ENCODE measurements around the gene DUSP18. TPM values are rescaled to one million over a fixed set of nuclear protein-coding genes. Genes with fewer than 3 reads are reported as not detected.
"Not testable (repeated sequence)": the region's sequence is repeated elsewhere in the genome, so short reads cannot be mapped to it uniquely, and the experiment has no call there.

Gene DUSP18
- total and polyA plus RNA-seq, 2 of the 13 experiments (the other 11 are each of a cell fraction or from before 2014, with no cell fraction given): 1.4 to 2.3 TPM

DNA sequence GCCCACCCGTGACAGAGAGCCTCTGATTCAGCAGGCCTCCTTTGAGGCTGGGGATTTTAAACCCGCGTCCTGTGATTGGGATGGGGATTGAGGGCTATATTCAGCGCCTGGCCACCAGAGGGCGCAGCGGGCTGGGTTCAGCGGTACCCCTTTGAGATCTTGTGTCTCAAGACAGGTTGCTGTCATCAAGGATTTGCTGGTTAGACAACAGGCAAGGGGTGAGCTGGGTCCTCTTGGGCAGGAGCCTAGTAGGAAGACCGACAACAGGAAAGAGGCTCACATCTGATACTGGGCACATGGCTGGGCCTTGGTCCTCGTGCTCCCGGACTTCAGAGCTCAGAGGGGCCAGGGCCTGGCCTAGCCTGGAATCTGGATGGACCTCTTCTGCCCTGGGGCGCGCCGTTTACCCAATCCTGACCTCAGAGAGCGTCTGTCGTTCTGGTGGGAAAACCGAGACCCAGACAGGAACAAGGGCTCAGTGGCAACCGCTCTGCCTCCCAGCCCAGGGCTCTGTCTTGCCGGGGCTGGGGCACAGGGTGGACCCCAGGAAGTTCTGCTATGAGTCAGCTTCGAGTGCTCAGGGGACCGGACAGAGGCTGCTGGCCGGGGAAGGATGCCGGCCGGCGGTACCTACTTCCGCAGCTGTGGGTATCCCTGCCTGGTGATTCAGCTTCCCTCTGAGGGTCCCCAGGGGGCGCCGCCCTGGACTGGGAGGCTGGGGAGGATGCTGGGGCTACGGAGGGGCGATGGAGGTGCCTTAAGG is 33.0 kb downstream of the DUSP18 start (continued):
- TF ChIP-seq KDM2A (CRISPR knock-in tag; IDR thresholded peaks at IDR 0.05; ENCODE audit: borderline replicate concordance, low read depth): peak; percentile 62

DNA sequence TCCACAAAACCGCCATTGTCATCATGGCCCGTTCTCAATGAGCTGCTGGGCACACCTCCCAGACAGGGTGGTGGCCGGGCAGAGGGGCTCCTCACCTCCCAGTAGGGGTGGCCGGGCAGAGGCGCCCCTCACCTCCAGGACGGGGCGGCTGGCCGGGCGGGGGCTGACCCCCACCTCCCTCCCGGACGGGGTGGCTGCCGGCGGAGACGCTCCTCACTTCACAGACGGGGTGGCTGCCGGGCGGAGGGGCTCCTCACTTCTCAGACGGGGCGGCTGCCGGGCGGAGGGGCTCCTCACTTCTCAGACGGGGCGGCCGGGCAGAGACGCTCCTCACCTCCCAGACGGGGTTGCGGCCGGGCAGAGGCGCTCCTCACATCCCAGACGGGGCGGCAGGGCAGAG is 36.2 kb downstream of the DUSP18 start:
- ATAC-seq; intact Hi-C loops (cut with micrococcal nuclease; ENCODE audit: unreplicated experiment): not testable (repeated sequence)

DNA sequence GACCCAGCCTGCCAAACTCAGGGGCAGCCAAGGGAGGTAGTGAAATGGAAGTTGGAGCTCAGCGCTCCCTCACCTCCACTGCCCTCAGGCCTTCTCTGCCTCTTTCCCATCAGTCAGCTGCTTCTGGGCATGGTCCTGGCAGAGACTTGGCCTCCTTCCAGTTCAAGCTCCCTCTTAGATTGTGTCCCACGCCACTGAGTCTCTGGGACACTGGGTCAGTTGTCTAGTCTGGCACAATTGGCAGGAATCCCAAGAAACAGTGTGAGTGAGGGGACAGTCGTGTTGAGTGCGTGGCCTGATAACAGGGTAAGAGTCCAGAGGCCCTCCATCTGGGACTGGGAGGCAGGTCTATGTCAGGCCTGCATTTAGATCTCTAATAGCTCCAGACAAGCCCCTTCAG is 39.2 kb downstream of the DUSP18 start:
- CTCF ChIA-PET (ENCODE audit: low intra/inter-chr PET ratio, low total read pairs): no interaction called here
- ATAC-seq: no peak
- Histone ChIP-seq H3K36me3 (replicated peaks in 1 of 2; ENCODE audit: control insufficient read depth in 1 of 2, insufficient read depth in 2 of 2, low read length in 2 of 2) (no peaks in the 10 kb centered on the region), H2AFZ (ENCODE audit: low read length) (no peak overlapping the region), H3K4me2 (ENCODE audit: low read depth, low read length) (no peak overlapping the region), H3K27me3 (ENCODE audit: control insufficient read depth in 1 of 2, insufficient read depth in 2 of 2, low read length in 2 of 2) (no peaks in the 10 kb centered on the region), H3K4me3 (replicated peaks in 1 of 3; ENCODE audit: insufficient read depth in 1 of 3, low read depth in 2 of 3, low read length in 3 of 3) (no peak overlapping the region), H3K9ac (ENCODE audit: insufficient read depth, low read depth, low read length) (no peak overlapping the region), H3K79me2 (ENCODE audit: insufficient read depth, low read length) (no peaks in the 10 kb centered on the region), H3K9me3 (ENCODE audit: low read length) (no peaks in the 10 kb centered on the region), H4K20me1 (ENCODE audit: insufficient read depth, low read length) (no peaks in the 10 kb centered on the region), H3K4me1 (ENCODE audit: insufficient read depth, low read length) (no peaks in the 10 kb centered on the region), H3K27ac (ENCODE audit: extremely low read length, insufficient read depth, low read length) (no peak overlapping the region)
- BruUV-seq (replicated peaks): no TSS peak
- 37% methylated on average over 2 of the region's 4 CpGs for WGBS (ENCODE audit: low lambda C conversion rate)
- in situ Hi-C loops (cut with HindIII; ENCODE audit: extremely low pct_ligation_motif_present, low pct_unique_long_range_greater_than_20kb): no loop called here
- no peak for DNase-seq (ENCODE audit: low spot score)
- FAIRE-seq: no peak
- POLR2A ChIA-PET: no interaction called here
- intact Hi-C loops (cut with micrococcal nuclease; ENCODE audit: unreplicated experiment): no loop called here
- no peak for TF ChIP-seq RFXANK (CRISPR knock-in tag; IDR thresholded peaks at IDR 0.05)
- TF ChIP-seq, protein P1, sequence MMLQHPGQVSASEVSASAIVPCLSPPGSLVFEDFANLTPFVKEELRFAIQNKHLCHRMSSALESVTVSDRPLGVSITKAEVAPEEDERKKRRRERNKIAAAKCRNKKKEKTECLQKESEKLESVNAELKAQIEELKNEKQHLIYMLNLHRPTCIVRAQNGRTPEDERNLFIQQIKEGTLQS (CRISPR knock-in tag; IDR thresholded peaks at IDR 0.05): no peak
- TF ChIP-seq ZSCAN20 (CRISPR knock-in tag; IDR thresholded peaks at IDR 0.05; ENCODE audit: borderline replicate concordance): no peak
- no peak for TF ChIP-seq ZNF317 (CRISPR knock-in tag; IDR thresholded peaks at IDR 0.05)
- TF ChIP-seq KDM4B (CRISPR knock-in tag; IDR thresholded peaks at IDR 0.05): no peak
- TF ChIP-seq BHLHE40 (IDR thresholded peaks at IDR 0.05; ENCODE audit: low read length): no peak
- no peak for TF ChIP-seq ZSCAN12 (CRISPR knock-in tag; IDR thresholded peaks at IDR 0.05)
- TF ChIP-seq HNRNPLL (IDR thresholded peaks at IDR 0.05; ENCODE audit: low read depth, low read length, poor library complexity, severe bottlenecking): no peak
- TF ChIP-seq ETV5 (CRISPR knock-in tag; IDR thresholded peaks at IDR 0.05; ENCODE audit: borderline replicate concordance): no peak
- no peak for TF ChIP-seq RFXAP (CRISPR knock-in tag; IDR thresholded peaks at IDR 0.05; ENCODE audit: borderline replicate concordance)
- TF ChIP-seq, protein P2, sequence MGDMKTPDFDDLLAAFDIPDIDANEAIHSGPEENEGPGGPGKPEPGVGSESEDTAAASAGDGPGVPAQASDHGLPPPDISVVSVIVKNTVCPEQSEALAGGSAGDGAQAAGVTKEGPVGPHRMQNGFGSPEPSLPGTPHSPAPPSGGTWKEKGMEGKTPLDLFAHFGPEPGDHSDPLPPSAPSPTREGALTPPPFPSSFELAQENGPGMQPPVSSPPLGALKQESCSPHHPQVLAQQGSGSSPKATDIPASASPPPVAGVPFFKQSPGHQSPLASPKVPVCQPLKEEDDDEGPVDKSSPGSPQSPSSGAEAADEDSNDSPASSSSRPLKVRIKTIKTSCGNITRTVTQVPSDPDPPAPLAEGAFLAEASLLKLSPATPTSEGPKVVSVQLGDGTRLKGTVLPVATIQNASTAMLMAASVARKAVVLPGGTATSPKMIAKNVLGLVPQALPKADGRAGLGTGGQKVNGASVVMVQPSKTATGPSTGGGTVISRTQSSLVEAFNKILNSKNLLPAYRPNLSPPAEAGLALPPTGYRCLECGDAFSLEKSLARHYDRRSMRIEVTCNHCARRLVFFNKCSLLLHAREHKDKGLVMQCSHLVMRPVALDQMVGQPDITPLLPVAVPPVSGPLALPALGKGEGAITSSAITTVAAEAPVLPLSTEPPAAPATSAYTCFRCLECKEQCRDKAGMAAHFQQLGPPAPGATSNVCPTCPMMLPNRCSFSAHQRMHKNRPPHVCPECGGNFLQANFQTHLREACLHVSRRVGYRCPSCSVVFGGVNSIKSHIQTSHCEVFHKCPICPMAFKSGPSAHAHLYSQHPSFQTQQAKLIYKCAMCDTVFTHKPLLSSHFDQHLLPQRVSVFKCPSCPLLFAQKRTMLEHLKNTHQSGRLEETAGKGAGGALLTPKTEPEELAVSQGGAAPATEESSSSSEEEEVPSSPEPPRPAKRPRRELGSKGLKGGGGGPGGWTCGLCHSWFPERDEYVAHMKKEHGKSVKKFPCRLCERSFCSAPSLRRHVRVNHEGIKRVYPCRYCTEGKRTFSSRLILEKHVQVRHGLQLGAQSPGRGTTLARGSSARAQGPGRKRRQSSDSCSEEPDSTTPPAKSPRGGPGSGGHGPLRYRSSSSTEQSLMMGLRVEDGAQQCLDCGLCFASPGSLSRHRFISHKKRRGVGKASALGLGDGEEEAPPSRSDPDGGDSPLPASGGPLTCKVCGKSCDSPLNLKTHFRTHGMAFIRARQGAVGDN (CRISPR knock-in tag; IDR thresholded peaks at IDR 0.05): no peak

More for the DNA sequence above, 36.2 kb downstream of the DUSP18 start:
- H3K79me2 ChIP-seq (ENCODE audit: insufficient read depth, low read length); H3K4me1 ChIP-seq (ENCODE audit: insufficient read depth, low read length); H3K27ac ChIP-seq (ENCODE audit: extremely low read length, insufficient read depth, low read length); FAIRE-seq; CTCF ChIA-PET (ENCODE audit: low intra/inter-chr PET ratio, low total read pairs); H3K4me2 ChIP-seq (ENCODE audit: low read depth, low read length); H4K20me1 ChIP-seq (ENCODE audit: insufficient read depth, low read length); H3K9me3 ChIP-seq (ENCODE audit: low read length); H2AFZ ChIP-seq (ENCODE audit: low read length); H3K4me3 ChIP-seq (replicated peaks in 1 of 3; ENCODE audit: insufficient read depth in 1 of 3, low read depth in 2 of 3, low read length in 3 of 3); BruUV-seq (replicated peaks); H3K9ac ChIP-seq (ENCODE audit: insufficient read depth, low read depth, low read length); H3K36me3 ChIP-seq (replicated peaks in 1 of 2; ENCODE audit: control insufficient read depth in 1 of 2, insufficient read depth in 2 of 2, low read length in 2 of 2); H3K27me3 ChIP-seq (ENCODE audit: control insufficient read depth in 1 of 2, insufficient read depth in 2 of 2, low read length in 2 of 2); DNase-seq (ENCODE audit: low spot score); POLR2A ChIA-PET: not testable (repeated sequence)
- 20% methylated on average over 3 of the region's 31 CpGs for WGBS (ENCODE audit: low lambda C conversion rate)
- in situ Hi-C loops (cut with HindIII; ENCODE audit: extremely low pct_ligation_motif_present, low pct_unique_long_range_greater_than_20kb): loop anchor here (5.0 kb wide), 1 partner anchor 126 kb away; no protein-coding TSS in a partner anchor
